SHP77 (cell line): ENCODE data around the gene ATP5F1C.

ENCODE experiments used
- DNase-seq, 2 experiments: peaks; one replicate each; lab custom pipeline; 2025; lab: John Stamatoyannopoulos, UW

Gene ATP5F1C

DNA sequence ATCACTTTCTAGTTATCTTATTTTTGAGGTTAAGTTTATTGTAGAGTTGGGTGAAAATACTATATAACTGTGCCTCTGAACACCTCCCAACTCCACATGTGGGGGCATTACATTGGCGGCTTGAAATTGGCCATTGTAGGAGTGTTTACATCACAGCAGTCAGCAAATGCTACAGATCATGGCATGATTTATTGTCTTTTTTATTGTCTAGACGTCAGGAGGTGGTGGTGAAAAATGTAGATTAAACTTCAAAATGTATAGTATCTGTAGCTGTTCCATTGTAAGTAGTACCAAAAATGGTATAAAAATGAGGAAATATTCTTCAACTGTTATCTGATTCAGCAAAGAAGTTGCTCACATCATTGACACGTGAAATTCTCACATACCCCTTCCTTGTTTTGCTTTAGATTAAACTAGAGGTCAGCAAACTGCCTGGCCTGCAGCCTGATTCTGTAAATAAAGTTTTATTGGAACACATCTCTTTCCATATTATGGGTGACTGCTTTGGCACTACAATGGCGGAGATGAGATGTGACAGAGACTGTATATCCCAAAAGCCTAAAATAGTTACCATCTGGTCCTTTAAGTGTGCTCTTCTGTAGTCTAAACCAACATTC, 65.4 kb downstream of the ATP5F1C start:
- no peak for DNase-seq

DNA sequence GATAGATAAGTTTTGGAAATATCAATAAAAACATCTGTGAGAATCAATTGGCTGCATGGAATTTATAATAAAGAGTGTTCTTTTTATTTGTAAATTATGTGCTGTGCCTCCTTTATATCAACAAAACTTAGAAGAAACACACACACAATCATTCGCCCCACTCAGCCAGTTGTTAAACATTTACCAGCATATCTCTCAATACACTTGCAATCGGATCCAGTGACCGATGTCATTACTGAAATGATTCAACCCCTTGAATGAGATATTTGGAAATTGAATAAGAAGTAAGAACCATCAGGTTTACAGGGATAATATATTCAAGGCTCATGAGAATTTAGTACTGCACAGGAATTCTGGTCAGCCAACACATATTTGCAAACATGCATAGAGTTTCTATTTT, 65.9 kb downstream of the ATP5F1C start:
- no peak for DNase-seq

DNA sequence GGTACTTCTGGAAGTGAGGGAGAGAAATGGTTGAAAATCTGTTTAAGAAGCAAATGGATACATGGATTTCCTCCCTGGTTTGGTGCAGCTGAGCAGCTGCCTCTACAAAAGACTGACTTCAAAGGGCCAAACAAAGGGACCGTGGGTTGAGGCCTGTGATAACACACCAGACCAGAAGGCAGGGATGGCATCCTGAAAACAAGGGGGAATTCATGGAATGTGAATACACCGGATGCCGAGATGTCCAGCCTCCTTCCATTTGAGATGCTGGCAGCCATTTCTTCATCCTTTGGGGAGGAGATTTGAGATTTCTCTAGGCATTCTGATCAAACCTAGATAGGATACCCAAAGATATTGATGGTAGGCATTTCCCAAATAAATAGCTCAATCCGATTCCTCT, 67.2 kb downstream of the ATP5F1C start:
- DNase-seq = no peak

- no peak for DNase-seq
Measured at GRCh38 chr10:7856678-7857077, 68.7 kb downstream of the ATP5F1C start.

GRCh38 chr10:7857262-7857661, 69.3 kb downstream of the ATP5F1C start:
- no peak for DNase-seq
